DOHH2 (cell line): ENCODE data around the gene NGEF.

Source experiments
- EZH2phosphoT487 ChIP-seq: fragments of 200-600 bp; sonication (generic); IDR thresholded peaks from 2 replicates; pipeline ENCODE4 v1.6.1; 2017; ENCODE audit warnings: borderline replicate concordance, mild to moderate bottlenecking, antibody characterized with exemption, low read length, moderate library complexity, mixed read lengths
- TF ChIP-seq, protein P1 (sequence below): fragments of 200-600 bp; sonication (generic); IDR thresholded peaks from one replicate; pipeline ENCODE4 v1.5.1; 2014; ENCODE audit warnings: antibody characterized with exemption, mild to moderate bottlenecking, low read depth, low read length; ENCODE audit not compliant: poor library complexity, severe bottlenecking

DNA sequence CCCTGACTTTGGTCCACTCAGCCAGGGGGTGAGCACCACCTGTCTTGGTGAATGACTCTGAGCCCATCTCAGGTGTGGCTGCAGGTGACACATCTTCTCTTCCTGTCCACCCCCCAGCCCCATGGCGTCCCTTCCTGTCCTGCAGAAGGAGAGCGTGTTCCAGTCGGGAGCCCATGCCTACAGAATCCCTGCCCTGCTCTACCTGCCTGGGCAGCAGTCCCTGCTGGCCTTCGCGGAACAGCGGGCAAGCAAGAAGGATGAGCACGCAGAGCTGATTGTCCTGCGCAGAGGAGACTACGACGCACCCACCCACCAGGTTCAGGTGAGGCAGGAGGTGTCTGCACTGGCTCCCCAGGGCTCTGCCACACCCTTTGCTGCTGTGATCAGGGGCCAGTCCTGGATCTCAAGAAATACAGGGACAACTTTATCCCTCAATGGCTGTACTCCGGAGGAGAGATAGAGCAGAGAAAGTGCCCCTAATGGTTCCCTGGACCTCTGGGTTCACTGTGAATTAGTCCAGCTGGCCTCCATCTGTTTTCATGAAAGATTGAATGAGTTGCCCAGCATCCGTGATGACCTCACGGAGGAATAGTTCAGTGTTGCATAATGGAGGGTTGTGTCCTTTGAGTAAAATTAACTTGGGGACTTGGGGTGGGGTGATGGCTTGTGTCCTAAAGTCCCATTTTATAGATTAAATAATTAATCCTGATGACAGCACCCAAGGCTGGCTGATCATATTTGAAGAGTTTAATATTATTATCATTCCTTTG lies 19.7 kb upstream of the NGEF start, which contains the start of gene NEU2:
- TF ChIP-seq, protein P1, sequence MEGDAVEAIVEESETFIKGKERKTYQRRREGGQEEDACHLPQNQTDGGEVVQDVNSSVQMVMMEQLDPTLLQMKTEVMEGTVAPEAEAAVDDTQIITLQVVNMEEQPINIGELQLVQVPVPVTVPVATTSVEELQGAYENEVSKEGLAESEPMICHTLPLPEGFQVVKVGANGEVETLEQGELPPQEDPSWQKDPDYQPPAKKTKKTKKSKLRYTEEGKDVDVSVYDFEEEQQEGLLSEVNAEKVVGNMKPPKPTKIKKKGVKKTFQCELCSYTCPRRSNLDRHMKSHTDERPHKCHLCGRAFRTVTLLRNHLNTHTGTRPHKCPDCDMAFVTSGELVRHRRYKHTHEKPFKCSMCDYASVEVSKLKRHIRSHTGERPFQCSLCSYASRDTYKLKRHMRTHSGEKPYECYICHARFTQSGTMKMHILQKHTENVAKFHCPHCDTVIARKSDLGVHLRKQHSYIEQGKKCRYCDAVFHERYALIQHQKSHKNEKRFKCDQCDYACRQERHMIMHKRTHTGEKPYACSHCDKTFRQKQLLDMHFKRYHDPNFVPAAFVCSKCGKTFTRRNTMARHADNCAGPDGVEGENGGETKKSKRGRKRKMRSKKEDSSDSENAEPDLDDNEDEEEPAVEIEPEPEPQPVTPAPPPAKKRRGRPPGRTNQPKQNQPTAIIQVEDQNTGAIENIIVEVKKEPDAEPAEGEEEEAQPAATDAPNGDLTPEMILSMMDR: no peak
- no peak for TF ChIP-seq EZH2phosphoT487
